GM18507 (cell line): Measurements from ENCODE around the gene CCDC50.
A peak's percentile ranks its signal among the peaks of the same experiment; 100 is the strongest.

Experiments
- DNase-seq: peaks from one replicate; pipeline ENCODE4 v3.0.0; 2011; ENCODE audit warnings: low read depth; ENCODE audit not compliant: insufficient read length; ENCODE audit errors: extremely low spot score
- FAIRE-seq: peaks from 2 replicates; lab custom pipeline; 2011; peaks lifted over from hg19 to GRCh38; lab: Jason Lieb, UNC

Gene CCDC50

GRCh38 chr3:191328962-191329653 is at the start of gene CCDC50:
Gene CCDC50, plus strand, starts transcription at chr3:191329394. Its CDS starts 281 bp downstream, at chr3:191329675.
- peak; percentile 70 for DNase-seq
- FAIRE-seq: peak; percentile 73

GRCh38 chr3:191280111-191280510 is 49.1 kb upstream of the CCDC50 start:
- DNase-seq (no peak), FAIRE-seq (no peak)

GRCh38 chr3:191280882-191281281 is 48.3 kb upstream of the CCDC50 start:
- no peak for FAIRE-seq
- DNase-seq: no peak

GRCh38 chr3:191282251-191283185 is 46.7 kb upstream of the CCDC50 start:
- peak; percentile 59 for FAIRE-seq

GRCh38 chr3:191283400-191283799 is 45.8 kb upstream of the CCDC50 start:
- DNase-seq (no peak), FAIRE-seq (peak; percentile 36)

More at GRCh38 chr3:191282251-191283185, 46.7 kb upstream of the CCDC50 start:
- DNase-seq: no peak

GRCh38 chr3:191290311-191291025 is 38.7 kb upstream of the CCDC50 start:
- DNase-seq: no peak
- FAIRE-seq: peak; percentile 79

- FAIRE-seq (peak; percentile 69), DNase-seq (no peak)
Observed at GRCh38 chr3:191292243-191293015, 36.8 kb upstream of the CCDC50 start.

- FAIRE-seq (no peak), DNase-seq (no peak)
Observed at GRCh38 chr3:191294291-191294690, 34.9 kb upstream of the CCDC50 start.

- peak; percentile 22 for DNase-seq
- peak; percentile 98 for FAIRE-seq
Observed at GRCh38 chr3:191296041-191296541, 33.1 kb upstream of the CCDC50 start.

- FAIRE-seq (no peak), DNase-seq (no peak)
Observed at GRCh38 chr3:191298846-191299245, 30.3 kb upstream of the CCDC50 start.

- no peak for FAIRE-seq
- no peak for DNase-seq
Observed at GRCh38 chr3:191300422-191300821, 28.8 kb upstream of the CCDC50 start.

- peak; percentile 26 for DNase-seq
- peak; percentile 97 for FAIRE-seq
Observed at GRCh38 chr3:191301017-191301416, 28.2 kb upstream of the CCDC50 start.

GRCh38 chr3:191301782-191302411 is 27.3 kb upstream of the CCDC50 start:
- no peak for DNase-seq
- FAIRE-seq: peak; percentile 29

- DNase-seq: no peak
- FAIRE-seq: no peak
Observed at GRCh38 chr3:191302451-191302850, 26.7 kb upstream of the CCDC50 start.

GRCh38 chr3:191303596-191303995 is 25.6 kb upstream of the CCDC50 start:
- no peak for FAIRE-seq

GRCh38 chr3:191306428-191306827 is 22.8 kb upstream of the CCDC50 start:
- FAIRE-seq (no peak), DNase-seq (no peak)

More at GRCh38 chr3:191303596-191303995, 25.6 kb upstream of the CCDC50 start:
- no peak for DNase-seq

- no peak for DNase-seq
- no peak for FAIRE-seq
Observed at GRCh38 chr3:191307341-191307740, 21.9 kb upstream of the CCDC50 start.

- FAIRE-seq (no peak), DNase-seq (no peak)
Observed at GRCh38 chr3:191313296-191313695, 15.9 kb upstream of the CCDC50 start.
